Stomach smooth muscle (tissue), 2 donors: Measurements from ENCODE around the gene PRKG1.
A peak's percentile ranks its signal among the peaks of the same experiment; 100 is the strongest.
"Not testable (repeated sequence)": the region's sequence is repeated elsewhere in the genome, so short reads cannot be mapped to it uniquely, and the experiment has no call there.

ENCODE experiments used
- H3K27ac ChIP-seq: one replicate; pipeline ENCODE4 v1.7.0; 2013; ENCODE audit warnings: mild to moderate bottlenecking, low read length, inconsistent platforms
- H3K27me3 ChIP-seq, 2 donors: one replicate each; pipeline ENCODE4 v1.7.0; 2013; ENCODE audit warnings: low read length in 2 of 2; ENCODE audit not compliant: insufficient read depth in 2 of 2, control insufficient read depth in 1 of 2
- H3K36me3 ChIP-seq, 2 donors: one replicate each; pipeline ENCODE4 v1.7.0; 2013; ENCODE audit warnings: low read length in 2 of 2; ENCODE audit not compliant: control insufficient read depth in 2 of 2, insufficient read depth in 2 of 2
- H3K4me1 ChIP-seq: one replicate; pipeline ENCODE4 v1.7.0; 2013; ENCODE audit warnings: low read length; ENCODE audit not compliant: control insufficient read depth, insufficient read depth
- H3K4me3 ChIP-seq, 2 donors: one replicate each; pipeline ENCODE4 v1.7.0; 2013; ENCODE audit warnings: low read length in 2 of 2
- H3K9ac ChIP-seq, 2 donors: one replicate each; pipeline ENCODE4 v1.7.0; 2013; ENCODE audit warnings: low read length in 2 of 2, mild to moderate bottlenecking in 1 of 2
- H3K9me3 ChIP-seq, 2 donors: one replicate each; pipeline ENCODE4 v1.7.0; 2013; ENCODE audit warnings: low read length in 2 of 2; ENCODE audit not compliant: control insufficient read depth in 2 of 2
- donor health status: healthy.
- donor health status: Pancreatic carcinoma.

Gene PRKG1

DNA sequence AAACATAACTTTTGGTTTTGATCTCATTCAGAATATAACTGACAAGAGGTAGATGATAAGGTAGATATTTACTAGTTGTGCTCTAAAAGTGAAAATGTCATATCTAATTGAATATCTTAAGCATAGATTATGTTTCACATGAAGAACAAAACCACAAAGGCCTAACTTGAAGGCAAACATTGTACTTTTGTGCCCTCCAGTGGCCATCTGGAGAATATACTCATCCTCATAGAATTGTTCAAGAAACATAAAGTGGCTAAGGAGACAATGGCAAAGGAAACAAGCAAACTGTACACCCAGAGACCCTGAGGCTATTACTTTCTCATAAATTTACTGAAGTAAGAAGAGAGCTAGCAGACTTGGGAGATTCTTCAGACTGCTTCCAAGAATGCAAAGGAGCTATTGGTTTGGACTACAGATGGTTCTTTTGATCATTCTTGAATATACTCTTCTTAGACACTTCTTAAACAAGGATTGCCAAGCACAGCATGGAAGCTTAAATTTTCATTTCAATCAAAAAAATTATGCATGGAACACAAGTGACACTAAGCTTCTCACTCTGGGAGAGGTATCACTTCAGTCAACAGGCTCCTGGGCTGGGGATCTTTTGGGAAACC lies 1141.6 kb downstream of the PRKG1 start:
- Histone ChIP-seq H3K4me3 (no peak overlapping the region), H3K36me3 (no peaks in the 10 kb centered on the region), H3K9me3 (no peaks in the 10 kb centered on the region), H3K9ac (no peak overlapping the region), H3K27me3 (no peaks in the 10 kb centered on the region), H3K27ac (no peak overlapping the region), H3K4me1 (no peaks in the 10 kb centered on the region)

- H3K9ac ChIP-seq, result no peak overlapping the region
- H3K36me3 ChIP-seq, result no peaks in the 10 kb centered on the region
- H3K4me1 ChIP-seq, result no peaks in the 10 kb centered on the region
- H3K9me3 ChIP-seq, result no peaks in the 10 kb centered on the region
- H3K27me3 ChIP-seq, result no peaks in the 10 kb centered on the region
- H3K4me3 ChIP-seq, result no peak overlapping the region
- no peak overlapping the region for H3K27ac ChIP-seq
These were observed 1142.6 kb downstream of the PRKG1 start for GRCh38 chr10:52216852-52217251.

DNA sequence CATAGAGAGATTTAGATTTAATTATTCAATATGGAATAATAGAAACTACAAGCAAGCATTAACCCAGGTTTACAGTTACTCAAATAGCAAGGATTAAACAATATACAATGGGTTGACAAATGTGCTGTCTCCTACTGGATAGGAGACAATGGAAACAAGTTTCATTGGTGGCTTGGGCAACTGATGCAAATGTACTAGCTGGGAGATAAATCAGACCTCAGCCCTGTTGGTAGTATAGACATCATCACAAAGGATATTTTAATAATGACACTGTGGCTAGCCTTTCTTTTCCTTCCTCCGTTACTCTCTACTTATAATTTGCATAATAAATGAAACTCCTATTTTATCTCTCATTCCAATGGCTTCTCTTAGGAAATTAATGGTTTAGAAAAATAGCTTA lies 1143.2 kb downstream of the PRKG1 start:
- Histone ChIP-seq H3K9ac (no peak overlapping the region), H3K36me3 (no peaks in the 10 kb centered on the region), H3K4me3 (no peak overlapping the region), H3K27me3 (no peaks in the 10 kb centered on the region), H3K4me1 (no peaks in the 10 kb centered on the region), H3K9me3 (no peaks in the 10 kb centered on the region), H3K27ac (no peak overlapping the region)

DNA sequence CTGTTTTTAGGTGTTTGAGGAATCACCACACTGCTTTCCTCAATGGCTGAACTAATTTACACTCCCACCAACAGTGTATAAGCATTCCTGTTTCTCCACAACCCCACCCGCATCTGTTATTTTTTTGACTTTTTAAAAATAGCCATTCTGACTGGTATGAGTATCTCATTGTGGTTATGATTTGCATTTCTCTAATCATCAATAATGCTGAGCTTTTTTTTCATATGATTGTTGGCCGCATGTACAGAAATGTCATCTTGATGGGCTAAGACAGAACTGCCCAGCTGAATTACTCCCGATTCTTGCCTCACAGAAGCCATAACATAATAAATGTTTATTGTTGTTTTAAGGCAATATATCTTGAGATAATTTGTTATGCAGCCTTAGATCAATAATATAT lies 1146.7 kb downstream of the PRKG1 start:
- H3K4me3 ChIP-seq, result no peak overlapping the region
- H3K4me1 ChIP-seq, result no peaks in the 10 kb centered on the region
- H3K27ac ChIP-seq, result no peak overlapping the region
- H3K36me3 ChIP-seq, result no peaks in the 10 kb centered on the region
- H3K27me3 ChIP-seq, result no peaks in the 10 kb centered on the region
- H3K9ac ChIP-seq, result no peak overlapping the region
- no peaks in the 10 kb centered on the region for H3K9me3 ChIP-seq

- H3K9me3 ChIP-seq, result no peaks in the 10 kb centered on the region
- H3K27ac ChIP-seq, result no peak overlapping the region
- no peaks in the 10 kb centered on the region for H3K4me1 ChIP-seq
- H3K4me3 ChIP-seq, result no peak overlapping the region
- no peaks in the 10 kb centered on the region for H3K36me3 ChIP-seq
- H3K9ac ChIP-seq, result no peak overlapping the region
- no peaks in the 10 kb centered on the region for H3K27me3 ChIP-seq
These were observed 1147.6 kb downstream of the PRKG1 start for GRCh38 chr10:52221923-52222322.

- Histone ChIP-seq H3K4me1 (no peaks in the 10 kb centered on the region), H3K9ac (no peak overlapping the region), H3K27ac (no peak overlapping the region), H3K9me3 (no peaks in the 10 kb centered on the region), H3K27me3 (no peaks in the 10 kb centered on the region), H3K36me3 (no peaks in the 10 kb centered on the region), H3K4me3 (no peak overlapping the region)
These were observed 1152.0 kb downstream of the PRKG1 start for GRCh38 chr10:52226197-52226847.

DNA sequence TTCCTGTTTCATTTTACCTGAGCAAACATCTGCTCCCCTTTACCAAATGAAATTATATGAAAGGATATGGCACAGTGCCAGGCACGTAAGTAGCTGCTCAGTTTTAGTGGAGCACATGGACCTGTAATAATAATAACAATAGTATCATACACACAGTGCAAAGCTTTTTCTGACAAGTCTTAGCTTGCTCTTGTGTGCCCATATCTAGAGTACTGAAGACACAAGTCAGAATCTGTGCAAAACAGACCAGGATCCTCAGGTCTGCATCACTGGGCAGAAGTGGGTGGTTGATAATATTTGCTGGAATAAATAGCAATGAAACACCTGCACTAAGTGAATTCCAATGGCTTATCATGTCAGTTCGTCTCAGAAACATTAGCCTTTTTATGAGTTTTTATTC lies 1154.3 kb downstream of the PRKG1 start:
- Histone ChIP-seq H3K4me3 (no peak overlapping the region), H3K9ac (no peak overlapping the region), H3K9me3 (no peaks in the 10 kb centered on the region), H3K36me3 (no peaks in the 10 kb centered on the region), H3K4me1 (no peaks in the 10 kb centered on the region), H3K27me3 (no peaks in the 10 kb centered on the region), H3K27ac (no peak overlapping the region)

DNA sequence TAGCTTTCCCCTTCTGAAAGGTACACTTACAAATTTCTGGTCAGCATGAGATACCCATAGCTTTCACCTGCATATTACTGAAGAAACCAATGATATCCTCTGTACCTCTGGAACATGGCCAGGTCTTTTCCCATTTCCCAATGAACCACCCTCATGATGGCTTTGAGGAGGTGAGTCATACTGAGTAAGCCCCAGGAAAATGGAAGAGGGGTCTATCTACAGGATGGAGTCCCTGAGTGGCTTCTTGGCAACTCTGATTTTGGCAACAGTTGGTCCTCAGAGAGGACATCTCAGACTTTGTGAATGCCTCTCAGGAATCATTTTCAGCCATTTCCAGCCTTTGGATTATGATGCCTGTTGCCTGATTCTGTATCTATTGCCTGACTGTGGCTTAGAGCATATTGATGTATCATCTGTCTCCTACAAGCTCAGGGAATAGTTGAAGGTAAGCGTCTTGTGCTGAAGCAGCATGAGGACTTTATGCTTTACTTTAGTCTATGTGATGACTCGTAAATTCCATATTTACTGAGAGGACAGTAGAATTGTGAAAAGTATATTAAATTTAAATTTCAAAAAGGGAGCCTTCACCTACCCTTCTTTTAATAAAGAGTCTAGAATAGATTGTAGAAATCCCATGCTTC lies 1155.1 kb downstream of the PRKG1 start:
- Histone ChIP-seq H3K27ac (no peak overlapping the region), H3K27me3 (no peaks in the 10 kb centered on the region), H3K36me3 (no peaks in the 10 kb centered on the region), H3K9me3 (no peaks in the 10 kb centered on the region), H3K4me3 (no peak overlapping the region), H3K4me1 (no peaks in the 10 kb centered on the region), H3K9ac (no peak overlapping the region)

GRCh38 chr10:52232561-52233350 lies 1158.5 kb downstream of the PRKG1 start:
- Histone ChIP-seq H3K27ac (no peak overlapping the region), H3K4me1 (no peaks in the 10 kb centered on the region), H3K9ac (no peak overlapping the region), H3K27me3 (no peaks in the 10 kb centered on the region), H3K9me3 (no peaks in the 10 kb centered on the region), H3K36me3 (no peaks in the 10 kb centered on the region), H3K4me3 (peak overlapping the region in 1 of 2 donors; percentile 49)

GRCh38 chr10:52233351-52233991 lies 1159.2 kb downstream of the PRKG1 start:
- not testable (repeated sequence) for H3K27ac ChIP-seq, H3K9me3 ChIP-seq, H3K36me3 ChIP-seq, H3K4me1 ChIP-seq, H3K9ac ChIP-seq, H3K27me3 ChIP-seq
- peak overlapping the region in 1 of 2 donors; percentile 49 for H3K4me3 ChIP-seq
